Central memory CD8-positive, alpha-beta T cell (primary cell): ENCODE results near the gene EXD3.
"Not testable (repeated sequence)": the region's sequence is repeated elsewhere in the genome, so short reads cannot be mapped to it uniquely, and the experiment has no call there.

ENCODE experiments used
- ATAC-seq: fragments of 150-1000 bp; cut with Tn5 transposase; replicated peaks from 2 replicates; pipeline ENCODE4 v1.10.0; 2022; ENCODE audit warnings: mild to moderate bottlenecking, moderate FRiP score, moderate number of reproducible peaks; ENCODE audit not compliant: poor library complexity, severe bottlenecking; ENCODE audit errors: extremely low read depth
- DNase-seq, 2 donors: peaks; one replicate each; pipeline ENCODE4 v3.0.0; 2021; ENCODE audit warnings: low spot score in 2 of 2
- H3K27ac Mint-ChIP-seq: one replicate; pipeline ENCODE4 v1.8.0; 2022; ENCODE audit warnings: low read depth, mild to moderate bottlenecking, moderate library complexity, mixed read lengths
- H3K27me3 Mint-ChIP-seq: one replicate; pipeline ENCODE4 v1.8.0; 2022; ENCODE audit warnings: mixed read lengths
- H3K36me3 Mint-ChIP-seq: one replicate; pipeline ENCODE4 v1.8.0; 2022; ENCODE audit warnings: mild to moderate bottlenecking, moderate library complexity, mixed read lengths; ENCODE audit not compliant: insufficient read depth
- H3K4me1 Mint-ChIP-seq: one replicate; pipeline ENCODE4 v1.8.0; 2022; ENCODE audit warnings: mixed read lengths
- H3K4me3 Mint-ChIP-seq: one replicate; pipeline ENCODE4 v1.8.0; 2022; ENCODE audit warnings: mild to moderate bottlenecking, moderate library complexity, mixed read lengths
- H3K9me3 Mint-ChIP-seq: one replicate; pipeline ENCODE4 v1.8.0; 2022; ENCODE audit warnings: mixed read lengths

EXD3 gene

DNA sequence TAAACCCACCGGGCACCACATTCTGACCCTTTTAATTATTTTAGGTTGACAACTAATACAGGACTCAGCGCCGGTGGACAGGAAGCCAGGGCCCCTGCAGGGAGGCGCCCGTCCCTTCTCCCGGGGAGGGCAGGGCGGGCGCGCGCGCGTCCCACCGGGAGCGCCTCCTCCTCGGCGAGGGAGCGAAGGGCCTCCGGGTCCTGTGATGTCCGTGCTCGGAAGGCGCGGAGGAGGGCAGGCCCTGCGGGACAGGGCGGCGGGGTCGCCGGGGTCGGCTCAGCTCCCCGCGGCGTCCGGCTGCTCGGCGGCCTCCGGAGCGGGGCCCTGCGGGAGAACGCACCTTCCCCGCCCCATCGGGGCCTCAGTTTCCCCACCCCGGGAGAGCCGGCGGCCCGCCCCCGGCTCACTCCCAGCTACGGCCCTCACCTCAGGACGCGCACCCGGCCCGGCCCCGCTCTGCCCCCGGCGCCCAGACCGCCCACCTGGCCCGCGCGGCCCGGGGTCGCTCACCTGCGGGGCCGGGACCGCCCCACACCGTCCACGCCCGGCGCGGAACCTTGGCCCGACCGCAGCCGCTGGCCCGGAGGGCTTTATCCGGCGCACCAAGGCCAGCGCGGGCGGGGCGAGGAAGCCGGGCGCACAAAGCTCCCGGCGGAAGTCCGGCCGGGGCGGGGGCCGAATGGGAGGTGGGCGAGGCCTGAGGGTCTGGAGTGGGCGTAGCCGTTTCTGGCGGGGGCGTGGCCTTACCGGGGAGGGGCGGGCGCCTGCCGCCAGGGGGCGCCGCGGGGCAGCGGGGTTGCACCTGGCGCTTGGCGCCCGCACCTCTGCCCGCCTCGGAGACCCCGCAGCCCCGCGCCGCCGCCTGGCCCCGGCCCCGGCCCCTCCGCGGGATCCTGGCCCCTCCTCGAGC lies at the start of gene EXD3, which contains the start of gene NOXA1:
Gene EXD3 (minus strand): TSS at position 559 of the 910 bp plus-strand sequence. CDS start 27,805 bp downstream, outside the sequence.
Gene NOXA1 (plus strand): TSS at position 790 of the 910 bp plus-strand sequence. CDS start 137 bp downstream, outside the sequence.
- Mint-ChIP-seq H3K4me3 (peak within 1 kb of the TSS; percentile 75), H3K9me3 (no peaks in the 10 kb centered on the region), H3K36me3 (no peaks in the 10 kb centered on the region), H3K4me1 (no peaks in the 10 kb centered on the region), H3K27me3 (no peaks in the 10 kb centered on the region), H3K27ac (no peak within 1 kb of the TSS)
- ATAC-seq (peak; percentile 90), DNase-seq (peak; percentile 88 to 95)

GRCh38 chr9:137470785-137471184 lies 47.8 kb upstream of the EXD3 start:
- Mint-ChIP-seq H3K4me3 (no peak overlapping the region), H3K4me1 (peaks cover 10% of the 10 kb centered on the region), H3K27ac (no peak overlapping the region), H3K27me3 (no peaks in the 10 kb centered on the region), H3K9me3 (peaks cover 2% of the 10 kb centered on the region), H3K36me3 (no peaks in the 10 kb centered on the region)
- DNase-seq (no peak), ATAC-seq (no peak)

DNA sequence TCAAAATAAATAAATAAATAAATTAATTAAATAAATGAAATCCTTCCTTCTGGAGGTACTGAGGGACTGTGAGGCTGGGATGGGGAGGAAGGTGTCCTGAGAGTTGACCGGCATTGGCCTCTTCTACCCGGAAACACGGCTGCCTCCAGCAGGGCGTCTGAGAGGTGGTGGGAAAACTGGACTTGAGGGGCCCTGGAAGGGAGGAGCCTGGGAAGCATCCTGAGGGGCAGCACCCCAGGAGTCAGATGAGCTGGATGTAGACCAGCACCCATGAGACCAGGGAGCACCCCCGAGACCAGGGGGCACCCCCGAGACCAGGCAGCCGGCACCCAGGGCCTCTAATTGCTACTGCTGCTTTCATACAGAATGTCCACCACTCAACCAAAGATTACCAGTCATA lies 44.9 kb upstream of the EXD3 start:
- Mint-ChIP-seq H3K4me1 (peaks cover 11% of the 10 kb centered on the region), H3K27me3 (no peaks in the 10 kb centered on the region), H3K9me3 (no peaks in the 10 kb centered on the region), H3K36me3 (no peaks in the 10 kb centered on the region), H3K27ac (no peak overlapping the region), H3K4me3 (no peak overlapping the region)
- no peak for ATAC-seq
- DNase-seq, result no peak

DNA sequence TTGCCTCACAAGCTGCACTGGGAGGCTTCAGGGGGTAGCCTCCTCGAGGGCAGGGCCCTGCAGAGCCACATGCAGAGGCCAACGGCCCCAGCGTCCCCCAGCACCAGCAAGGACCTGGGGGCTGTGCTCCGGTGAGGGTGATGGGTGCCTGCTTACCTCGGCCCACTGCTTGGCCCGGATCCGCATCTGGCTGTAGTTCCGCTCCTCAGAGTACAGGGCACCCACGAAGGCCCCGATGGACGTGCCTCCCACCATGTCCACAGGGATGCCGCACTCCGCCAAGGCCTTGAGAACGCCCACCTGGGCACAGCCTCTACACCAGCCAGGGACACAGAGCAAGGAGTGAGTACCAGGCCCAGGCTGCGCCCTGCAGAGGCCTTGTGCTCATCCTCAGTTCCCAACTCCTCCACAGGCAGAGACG lies 44.2 kb upstream of the EXD3 start:
- DNase-seq, result no peak
- no peaks in the 10 kb centered on the region for H3K27me3 Mint-ChIP-seq

DNA sequence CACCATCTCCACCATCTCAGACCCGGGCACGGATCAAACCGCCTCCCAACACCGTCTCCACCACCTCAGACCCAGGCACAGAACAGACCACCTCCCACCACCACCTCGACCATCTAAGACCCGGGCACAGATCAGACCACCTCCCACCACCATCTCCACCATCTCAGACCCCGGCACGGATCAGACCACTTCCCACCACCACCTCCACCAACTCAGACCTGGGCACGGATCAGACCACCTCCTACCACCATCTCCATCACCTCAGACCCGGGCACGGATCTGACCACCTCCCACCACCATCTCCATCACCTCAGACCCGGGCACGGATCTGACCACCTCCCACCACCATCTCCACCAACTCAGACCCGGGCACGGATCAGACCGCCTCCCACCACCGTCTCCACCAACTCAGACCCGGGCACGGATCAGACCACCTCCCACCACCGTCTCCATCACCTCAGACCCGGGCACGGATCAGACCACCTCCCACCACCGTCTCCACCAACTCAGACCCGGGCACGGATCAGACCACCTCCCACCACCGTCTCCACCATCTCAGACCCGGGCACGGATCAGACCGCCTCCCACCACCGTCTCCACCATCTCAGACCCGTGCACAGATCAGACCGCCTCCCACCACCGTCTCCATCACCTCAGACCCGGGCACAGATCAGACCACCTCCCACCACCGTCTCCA lies 43.6 kb upstream of the EXD3 start:
- H3K36me3 Mint-ChIP-seq, DNase-seq, ATAC-seq, H3K9me3 Mint-ChIP-seq, H3K27me3 Mint-ChIP-seq, H3K4me3 Mint-ChIP-seq: not testable (repeated sequence)
- H3K4me1 Mint-ChIP-seq, result peaks cover 11% of the 10 kb centered on the region
- peak overlapping the region; percentile 16 for H3K27ac Mint-ChIP-seq

More for the DNA sequence above, 44.2 kb upstream of the EXD3 start:
- Mint-ChIP-seq H3K9me3 (no peaks in the 10 kb centered on the region), H3K36me3 (no peaks in the 10 kb centered on the region), H3K4me1 (peaks cover 11% of the 10 kb centered on the region), H3K27ac (no peak overlapping the region), H3K4me3 (no peak overlapping the region)
- no peak for ATAC-seq

- ATAC-seq, result no peak
- H3K36me3 Mint-ChIP-seq, result peaks cover 5% of the 10 kb centered on the region
- no peak overlapping the region for H3K4me3 Mint-ChIP-seq
- H3K9me3 Mint-ChIP-seq, result no peaks in the 10 kb centered on the region
- H3K27ac Mint-ChIP-seq, result peak overlapping the region; percentile 16
- peaks cover 9% of the 10 kb centered on the region for H3K4me1 Mint-ChIP-seq
- H3K27me3 Mint-ChIP-seq, result no peaks in the 10 kb centered on the region
- no peak for DNase-seq
These were observed 42.9 kb upstream of the EXD3 start for GRCh38 chr9:137465720-137466388.

GRCh38 chr9:137465000-137465719 lies 42.2 kb upstream of the EXD3 start:
- ATAC-seq (no peak), DNase-seq (no peak)
- Mint-ChIP-seq H3K36me3 (peaks cover 5% of the 10 kb centered on the region), H3K4me1 (peaks cover 5% of the 10 kb centered on the region), H3K27ac (no peak overlapping the region), H3K27me3 (no peaks in the 10 kb centered on the region), H3K4me3 (no peak overlapping the region), H3K9me3 (no peaks in the 10 kb centered on the region)

GRCh38 chr9:137464291-137464999 lies 41.5 kb upstream of the EXD3 start:
- no peak overlapping the region for H3K27ac Mint-ChIP-seq
- peaks cover 10% of the 10 kb centered on the region for H3K4me1 Mint-ChIP-seq
- no peak for ATAC-seq
- H3K27me3 Mint-ChIP-seq, result no peaks in the 10 kb centered on the region
- no peak for DNase-seq
- H3K4me3 Mint-ChIP-seq, result no peak overlapping the region
- H3K36me3 Mint-ChIP-seq, result peaks cover 5% of the 10 kb centered on the region
- no peaks in the 10 kb centered on the region for H3K9me3 Mint-ChIP-seq

- Mint-ChIP-seq H3K36me3 (peaks cover 5% of the 10 kb centered on the region), H3K9me3 (no peaks in the 10 kb centered on the region), H3K27me3 (no peaks in the 10 kb centered on the region), H3K4me1 (peaks cover 10% of the 10 kb centered on the region), H3K27ac (no peak overlapping the region), H3K4me3 (no peak overlapping the region)
- DNase-seq (no peak), ATAC-seq (no peak)
These were observed 40.9 kb upstream of the EXD3 start for GRCh38 chr9:137463931-137464290.

DNA sequence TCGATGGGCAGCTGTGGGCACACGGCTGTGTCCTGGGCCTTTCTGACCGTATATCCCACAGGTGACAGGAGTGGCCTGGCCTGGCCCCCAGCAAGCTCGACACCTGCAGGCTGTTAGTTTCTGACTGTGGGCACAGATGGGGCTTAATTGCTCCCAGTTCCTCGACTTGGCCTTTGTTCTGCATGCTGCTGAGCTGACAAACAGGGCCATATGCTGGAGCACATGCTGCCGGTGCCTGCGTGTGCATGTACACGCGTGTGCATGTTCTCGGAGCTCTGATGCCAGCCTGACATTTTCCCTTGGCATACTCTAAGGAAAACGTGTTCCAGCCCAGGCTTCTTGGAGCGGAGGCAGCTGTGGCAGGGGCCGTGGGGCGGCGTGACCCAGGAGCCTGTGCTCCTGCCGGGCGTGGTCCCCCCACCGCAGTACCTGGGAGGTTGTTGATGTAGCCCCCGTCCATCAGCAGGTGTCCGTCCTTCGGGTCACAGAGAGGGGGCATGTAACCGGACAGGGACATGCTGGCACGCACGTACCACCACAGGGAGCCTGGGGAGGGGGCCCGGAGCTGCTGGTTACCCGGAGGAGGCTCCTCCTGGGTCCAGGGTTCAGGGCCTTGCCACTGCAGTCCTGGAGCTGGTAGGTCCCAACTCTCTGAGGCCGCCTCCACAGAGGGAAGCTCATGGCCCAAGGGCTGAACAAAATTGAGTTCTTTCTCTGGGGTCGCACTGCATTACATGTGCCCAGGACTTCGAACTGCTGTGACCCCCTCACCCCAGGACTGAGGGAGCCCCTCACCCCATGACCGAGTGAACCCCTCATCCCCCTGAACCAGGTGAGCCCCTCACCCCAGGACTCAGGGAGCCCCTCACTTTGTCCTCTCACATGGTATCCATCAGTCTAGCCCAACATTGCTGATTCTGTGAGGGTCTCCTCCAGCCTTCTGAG lies 40.3 kb upstream of the EXD3 start:
- Mint-ChIP-seq H3K4me3 (peak overlapping the region; percentile 43), H3K9me3 (no peaks in the 10 kb centered on the region)
- no peak for ATAC-seq

More for the DNA sequence above, 40.3 kb upstream of the EXD3 start:
- peaks cover 10% of the 10 kb centered on the region for H3K4me1 Mint-ChIP-seq
- DNase-seq, result no peak
- H3K36me3 Mint-ChIP-seq, result peaks cover 5% of the 10 kb centered on the region
- no peaks in the 10 kb centered on the region for H3K27me3 Mint-ChIP-seq
- no peak overlapping the region for H3K27ac Mint-ChIP-seq
